Neutrophil (primary cell): ENCODE data around the gene HOXD10.

Experiments used
- H3K27ac ChIP-seq: fragments of 200-600 bp; sonication (generic); 2 replicates; pipeline ENCODE4 v1.5.1; 2016; ENCODE audit warnings: mild to moderate bottlenecking, moderate library complexity
- H3K27me3 ChIP-seq: fragments of 200-600 bp; sonication (generic); 2 replicates; pipeline ENCODE4 v1.6.0; 2016; ENCODE audit warnings: mild to moderate bottlenecking
- H3K36me3 ChIP-seq: fragments of 200-600 bp; sonication (generic); 2 replicates; pipeline ENCODE4 v1.5.1; 2017
- H3K4me1 ChIP-seq, 2 experiments: fragments of 200-600 bp in 1 of 2; sonication (generic) in 1 of 2; 1 replicate in 1 of 2; 2 replicates in 1 of 2; pipeline versions ENCODE4 v1.5.1 to v1.6.1; 2013 to 2016; ENCODE audit warnings: low read depth in 1 of 2, low read length in 1 of 2, mild to moderate bottlenecking in 1 of 2, moderate library complexity in 1 of 2; ENCODE audit not compliant: control insufficient read depth in 1 of 2, insufficient read depth in 1 of 2
- H3K4me3 ChIP-seq, 2 experiments: fragments of 200-600 bp in 1 of 2; sonication (generic) in 1 of 2; 1 replicate in 1 of 2; 2 replicates in 1 of 2; pipeline ENCODE4 v1.5.1; 2013 to 2016; ENCODE audit warnings: low read depth in 1 of 2, low read length in 1 of 2, mild to moderate bottlenecking in 1 of 2, moderate library complexity in 1 of 2
- H3K9me3 ChIP-seq: fragments of 200-600 bp; sonication (generic); 2 replicates; pipeline ENCODE4 v1.5.1; 2016
- TF ChIP-seq, protein P1 (sequence below): fragments of 200-600 bp; sonication (generic); IDR thresholded peaks from 2 replicates; pipeline ENCODE4 v1.5.1; 2016; ENCODE audit warnings: antibody characterized with exemption

Gene HOXD10

DNA sequence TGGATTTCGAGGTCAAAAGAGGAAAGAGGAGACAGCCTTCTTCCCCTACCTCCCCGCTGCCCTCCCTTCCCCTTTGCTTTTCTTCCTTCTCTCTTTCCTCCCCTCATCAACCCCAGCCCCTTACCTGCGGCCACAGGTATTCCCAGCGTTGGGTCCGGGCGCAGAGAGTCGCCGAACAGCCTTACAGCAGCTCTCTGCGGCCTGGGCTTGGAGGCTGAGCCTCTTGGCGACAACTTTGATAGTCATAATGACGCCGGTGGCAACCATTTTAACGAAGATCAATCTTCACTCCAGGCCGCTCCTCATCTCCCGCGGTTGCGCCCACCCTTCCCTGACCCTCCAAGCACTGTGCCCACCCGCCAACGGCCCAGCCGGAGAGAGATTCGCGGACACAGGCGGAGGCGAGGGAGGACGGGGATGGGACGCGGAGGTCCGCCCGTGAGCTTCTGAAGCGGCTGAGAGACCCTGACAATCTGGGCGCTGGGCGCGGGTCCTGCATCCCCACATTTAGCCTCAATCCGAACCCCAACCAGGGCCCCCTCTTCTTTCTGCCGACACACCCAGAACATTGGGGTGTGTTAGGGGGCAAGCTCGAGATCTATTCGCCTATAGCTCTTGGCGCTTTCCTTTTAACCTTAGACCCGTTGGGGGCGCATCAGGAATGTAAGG lies 31.3 kb upstream of the HOXD10 start:
- Histone ChIP-seq H3K4me1 (peaks cover 67 to 69% of the 10 kb centered on the region in 2 experiments), H3K36me3 (no peaks in the 10 kb centered on the region), H3K27ac (no peak overlapping the region), H3K4me3 (peak overlapping the region; percentile 17 to 39), H3K9me3 (peaks cover 9% of the 10 kb centered on the region), H3K27me3 (peaks cover 100% of the 10 kb centered on the region)
- TF ChIP-seq, protein P1, sequence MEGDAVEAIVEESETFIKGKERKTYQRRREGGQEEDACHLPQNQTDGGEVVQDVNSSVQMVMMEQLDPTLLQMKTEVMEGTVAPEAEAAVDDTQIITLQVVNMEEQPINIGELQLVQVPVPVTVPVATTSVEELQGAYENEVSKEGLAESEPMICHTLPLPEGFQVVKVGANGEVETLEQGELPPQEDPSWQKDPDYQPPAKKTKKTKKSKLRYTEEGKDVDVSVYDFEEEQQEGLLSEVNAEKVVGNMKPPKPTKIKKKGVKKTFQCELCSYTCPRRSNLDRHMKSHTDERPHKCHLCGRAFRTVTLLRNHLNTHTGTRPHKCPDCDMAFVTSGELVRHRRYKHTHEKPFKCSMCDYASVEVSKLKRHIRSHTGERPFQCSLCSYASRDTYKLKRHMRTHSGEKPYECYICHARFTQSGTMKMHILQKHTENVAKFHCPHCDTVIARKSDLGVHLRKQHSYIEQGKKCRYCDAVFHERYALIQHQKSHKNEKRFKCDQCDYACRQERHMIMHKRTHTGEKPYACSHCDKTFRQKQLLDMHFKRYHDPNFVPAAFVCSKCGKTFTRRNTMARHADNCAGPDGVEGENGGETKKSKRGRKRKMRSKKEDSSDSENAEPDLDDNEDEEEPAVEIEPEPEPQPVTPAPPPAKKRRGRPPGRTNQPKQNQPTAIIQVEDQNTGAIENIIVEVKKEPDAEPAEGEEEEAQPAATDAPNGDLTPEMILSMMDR = no peak

GRCh38 chr2:176085861-176086771 lies 30.5 kb upstream of the HOXD10 start:
- Histone ChIP-seq H3K27me3 (peaks cover 100% of the 10 kb centered on the region), H3K4me1 (peaks cover 58 to 61% of the 10 kb centered on the region in 2 experiments), H3K4me3 (peak overlapping the region in 1 of 2 experiments; percentile 39), H3K27ac (no peak overlapping the region), H3K36me3 (no peaks in the 10 kb centered on the region), H3K9me3 (peaks cover under 1% of the 10 kb centered on the region)
- TF ChIP-seq, protein P1 = no peak

DNA sequence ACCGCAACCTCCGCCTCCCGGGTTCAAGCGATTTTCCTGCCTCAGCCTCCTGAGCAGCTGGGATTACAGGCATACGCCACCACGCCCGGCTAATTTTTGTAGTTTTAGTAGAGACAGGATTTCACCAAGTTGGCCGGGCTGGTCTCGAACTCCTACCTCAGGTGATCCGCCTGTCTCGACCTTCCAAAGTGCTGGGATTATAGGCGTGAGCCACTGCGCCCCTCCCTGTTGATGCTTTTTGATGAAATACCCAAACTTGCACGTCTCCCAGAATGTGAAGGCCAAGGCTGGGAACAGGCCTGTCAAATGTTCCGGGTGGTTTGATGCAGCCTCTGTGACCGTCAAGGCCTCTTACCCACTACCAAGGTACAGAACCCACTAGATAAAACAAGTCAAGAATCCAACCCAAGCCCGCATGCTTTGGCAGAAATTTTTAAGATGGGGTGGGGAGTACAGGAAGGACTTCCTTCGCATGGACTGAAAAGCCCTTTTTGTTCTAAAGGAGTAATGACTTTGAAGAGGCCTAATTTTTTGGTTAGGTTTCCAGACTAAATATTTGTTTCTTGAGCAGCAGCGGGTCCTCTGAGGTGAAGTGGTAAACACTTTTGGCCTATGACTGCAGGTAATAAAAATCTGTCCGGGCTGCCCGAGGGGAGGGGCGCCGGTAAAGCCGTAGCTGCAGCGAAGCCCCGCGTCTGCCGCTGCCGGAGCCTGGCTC lies 29.1 kb upstream of the HOXD10 start:
- Histone ChIP-seq H3K36me3 (no peaks in the 10 kb centered on the region), H3K4me1 (peaks cover 54 to 57% of the 10 kb centered on the region in 2 experiments), H3K4me3 (peak overlapping the region; percentile 36 to 39), H3K27ac (no peak overlapping the region), H3K27me3 (peaks cover 100% of the 10 kb centered on the region), H3K9me3 (no peaks in the 10 kb centered on the region)
- TF ChIP-seq, protein P1 = no peak

DNA sequence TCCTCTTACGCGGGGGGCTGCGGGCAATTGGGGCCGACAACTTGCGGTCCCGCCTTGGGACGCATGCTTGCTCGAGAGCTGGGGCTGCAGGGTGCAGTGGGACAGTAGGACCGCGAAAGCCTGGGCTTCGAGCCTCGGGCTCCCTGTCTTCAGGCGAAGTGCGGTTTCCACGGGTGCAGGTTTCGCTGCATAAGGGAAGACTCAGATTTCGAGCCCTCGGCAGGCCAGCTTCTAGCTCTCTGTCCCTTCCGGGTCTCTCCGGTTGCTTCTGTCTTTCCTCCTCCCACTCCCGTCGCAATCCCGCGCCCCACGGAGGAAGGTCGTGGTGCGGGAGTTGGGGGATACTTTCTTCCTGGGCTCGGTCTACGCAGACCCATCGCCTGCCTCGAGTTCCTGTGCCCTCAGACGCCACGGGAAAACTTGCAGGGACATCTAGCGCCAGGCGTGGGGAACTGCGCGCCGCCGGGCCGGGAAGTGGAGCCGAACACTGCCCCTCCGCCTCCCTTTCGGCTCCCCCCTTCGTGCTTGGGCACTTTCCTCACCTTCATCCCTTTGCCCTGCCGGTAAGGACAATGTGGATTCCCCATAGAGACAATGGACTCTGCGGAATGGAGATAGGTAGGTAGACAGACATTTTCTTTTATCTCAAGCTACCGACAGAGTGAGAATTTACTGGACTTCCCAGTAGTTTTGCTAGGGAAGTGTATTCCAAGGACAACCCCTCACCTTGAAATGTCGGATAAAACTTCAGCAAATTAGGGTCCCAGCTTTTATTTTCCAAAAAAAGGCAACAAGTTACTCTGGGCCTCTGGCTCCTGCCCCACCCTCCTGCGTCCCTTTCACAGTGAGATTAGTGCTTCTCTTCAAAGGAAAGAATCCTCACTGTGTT lies 28.3 kb upstream of the HOXD10 start:
- Histone ChIP-seq H3K4me3 (peak overlapping the region; percentile 36 to 39), H3K4me1 (peaks cover 49 to 57% of the 10 kb centered on the region in 2 experiments), H3K27me3 (peaks cover 100% of the 10 kb centered on the region), H3K36me3 (no peaks in the 10 kb centered on the region), H3K9me3 (no peaks in the 10 kb centered on the region), H3K27ac (no peak overlapping the region)
- TF ChIP-seq, protein P1 = no peak
